ENCODE results near the gene PEF1.

- TF ChIP-seq POLR2A (IDR thresholded peaks at IDR 0.05), result peak; percentile 5
- no peak for TF ChIP-seq CTCF (IDR thresholded peaks at IDR 0.05)
- no peak for TF ChIP-seq EP300 (IDR thresholded peaks at IDR 0.05)
Observed at GRCh38 chr1:31645274-31645568, 545 bp upstream of the PEF1 start.

All from ovary (tissue), 3 donors.